Stimulated activated CD4-positive, alpha-beta T cell treated with anti-CD3 and anti-CD28 coated beads, TNF-alpha, amount 100 ng/mL, for 24 hours (primary cell): ENCODE measurements around the gene ADM5.
"Not testable (repeated sequence)": the region's sequence is repeated elsewhere in the genome, so short reads cannot be mapped to it uniquely, and the experiment has no call there.

Source experiments
- DNase-seq, 3 experiments: peaks; one replicate each; pipeline ENCODE4 v3.0.0-alpha.2; 2020; ENCODE audit warnings: low read depth in 3 of 3

The ADM5 gene

GRCh38 chr19:49701271-49701786, 11.9 kb downstream of the ADM5 start:
- DNase-seq = no peak

- no peak for DNase-seq
These were observed 15.7 kb downstream of the ADM5 start for GRCh38 chr19:49704888-49705642.

- DNase-seq = no peak
These were observed 16.5 kb downstream of the ADM5 start for GRCh38 chr19:49705919-49706318.

GRCh38 chr19:49710372-49710951, 21.1 kb downstream of the ADM5 start:
- no peak for DNase-seq

- DNase-seq = no peak
These were observed 23.0 kb downstream of the ADM5 start for GRCh38 chr19:49712397-49712859.

- DNase-seq = no peak
These were observed 23.9 kb downstream of the ADM5 start for GRCh38 chr19:49713236-49713845.

- DNase-seq = no peak
These were observed 26.8 kb downstream of the ADM5 start for GRCh38 chr19:49716154-49716553.

GRCh38 chr19:49718511-49718910, 29.1 kb downstream of the ADM5 start:
- DNase-seq = no peak

GRCh38 chr19:49718991-49719390, 29.6 kb downstream of the ADM5 start:
- no peak for DNase-seq

- not testable (repeated sequence) for DNase-seq
These were observed 30.0 kb downstream of the ADM5 start for GRCh38 chr19:49719420-49719819.

GRCh38 chr19:49727217-49728030, 38.0 kb downstream of the ADM5 start:
- DNase-seq = no peak

- no peak for DNase-seq
These were observed 40.8 kb downstream of the ADM5 start for GRCh38 chr19:49730166-49730565.

- no peak for DNase-seq
These were observed 48.9 kb downstream of the ADM5 start for GRCh38 chr19:49738268-49738667.

- DNase-seq = no peak
These were observed 49.7 kb downstream of the ADM5 start for GRCh38 chr19:49739098-49739497.

- no peak for DNase-seq
These were observed 50.5 kb downstream of the ADM5 start for GRCh38 chr19:49739933-49740332.
